ENCODE measurements around the gene C17orf113.

- TF ChIP-seq CTCF (IDR thresholded peaks at IDR 0.05; ENCODE audit: poor library complexity): no peak
- no peak for TF ChIP-seq EZH2 (IDR thresholded peaks at IDR 0.05; ENCODE audit: borderline replicate concordance)
- no peak for TF ChIP-seq EZH2phosphoT487 (IDR thresholded peaks at IDR 0.05; ENCODE audit: low read depth, severe bottlenecking, unreplicated experiment)
These were observed 28.1 kb upstream of the C17orf113 start for GRCh38 chr17:42078396-42079043.
